ENCODE measurements around the gene BAHCC1. TPM values are rescaled to one million over a fixed set of nuclear protein-coding genes. Genes with fewer than 3 reads are reported as not detected.

Gene BAHCC1
- polyA plus RNA-seq, 1 experiment, result 3.1 TPM

DNA sequence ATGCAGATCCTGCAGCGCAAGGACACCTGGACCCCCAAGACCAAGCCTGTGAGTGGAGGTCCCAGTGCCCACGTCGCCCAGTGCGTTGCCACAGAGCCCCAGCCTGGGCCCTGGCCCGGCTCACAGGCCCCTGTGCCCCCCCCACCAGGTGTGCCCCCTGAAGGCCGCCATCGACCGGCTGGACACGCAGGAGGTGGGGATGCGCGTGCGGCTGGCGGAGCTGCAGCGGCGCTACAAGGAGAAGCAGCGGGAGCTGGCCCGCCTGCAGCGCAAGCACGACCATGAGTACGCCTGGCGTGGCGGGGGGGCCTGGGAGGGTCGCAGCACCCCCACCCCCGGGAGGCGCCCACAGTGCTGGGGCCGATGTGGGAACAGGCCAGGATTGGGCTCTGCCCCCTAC lies 56.6 kb downstream of the BAHCC1 start:
- CTCF ChIA-PET, result no interaction called here
- DNase-seq (ENCODE audit: low read depth), result no peak
- TF ChIP-seq, protein P1, sequence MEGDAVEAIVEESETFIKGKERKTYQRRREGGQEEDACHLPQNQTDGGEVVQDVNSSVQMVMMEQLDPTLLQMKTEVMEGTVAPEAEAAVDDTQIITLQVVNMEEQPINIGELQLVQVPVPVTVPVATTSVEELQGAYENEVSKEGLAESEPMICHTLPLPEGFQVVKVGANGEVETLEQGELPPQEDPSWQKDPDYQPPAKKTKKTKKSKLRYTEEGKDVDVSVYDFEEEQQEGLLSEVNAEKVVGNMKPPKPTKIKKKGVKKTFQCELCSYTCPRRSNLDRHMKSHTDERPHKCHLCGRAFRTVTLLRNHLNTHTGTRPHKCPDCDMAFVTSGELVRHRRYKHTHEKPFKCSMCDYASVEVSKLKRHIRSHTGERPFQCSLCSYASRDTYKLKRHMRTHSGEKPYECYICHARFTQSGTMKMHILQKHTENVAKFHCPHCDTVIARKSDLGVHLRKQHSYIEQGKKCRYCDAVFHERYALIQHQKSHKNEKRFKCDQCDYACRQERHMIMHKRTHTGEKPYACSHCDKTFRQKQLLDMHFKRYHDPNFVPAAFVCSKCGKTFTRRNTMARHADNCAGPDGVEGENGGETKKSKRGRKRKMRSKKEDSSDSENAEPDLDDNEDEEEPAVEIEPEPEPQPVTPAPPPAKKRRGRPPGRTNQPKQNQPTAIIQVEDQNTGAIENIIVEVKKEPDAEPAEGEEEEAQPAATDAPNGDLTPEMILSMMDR (IDR thresholded peaks at IDR 0.05; ENCODE audit: insufficient read depth, low read depth, low read length), result no peak
- POLR2A ChIA-PET, result no interaction called here
- Histone ChIP-seq H3K36me3 (ENCODE audit: control insufficient read depth, insufficient read depth, low read length) (peaks cover 8% of the 10 kb centered on the region), H3K4me3 (ENCODE audit: low read depth, low read length) (no peak overlapping the region), H3K27me3 (ENCODE audit: control insufficient read depth, insufficient read depth, low read length) (no peaks in the 10 kb centered on the region)

DNA sequence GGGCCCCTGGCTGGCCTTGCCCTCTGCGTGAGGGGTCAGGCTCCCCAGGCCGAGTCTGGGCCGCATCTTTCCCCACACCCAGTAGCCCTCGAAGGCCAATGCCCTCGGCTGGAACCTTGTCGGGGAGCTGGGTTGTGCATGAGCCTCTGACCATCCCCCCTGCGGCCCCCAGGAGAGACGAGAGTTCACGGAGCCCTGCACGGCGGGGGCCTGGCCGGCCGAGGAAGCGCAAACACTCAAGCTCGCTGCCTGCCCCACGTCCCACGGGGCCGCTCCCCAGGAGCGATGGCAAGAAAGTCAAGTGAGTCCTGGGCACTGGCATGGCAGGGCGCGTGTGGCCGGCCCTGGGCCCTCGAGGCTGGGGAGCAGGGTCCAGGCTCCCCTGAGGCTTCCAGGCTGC lies 57.3 kb downstream of the BAHCC1 start:
- H3K27me3 ChIP-seq (ENCODE audit: control insufficient read depth, insufficient read depth, low read length), result no peaks in the 10 kb centered on the region
- no peak for DNase-seq (ENCODE audit: low read depth)
- ChIA-PET CTCF (no interaction called here), POLR2A (no interaction called here)
- H3K36me3 ChIP-seq (ENCODE audit: control insufficient read depth, insufficient read depth, low read length), result peaks cover 7% of the 10 kb centered on the region
- TF ChIP-seq, protein P1 (IDR thresholded peaks at IDR 0.05; ENCODE audit: insufficient read depth, low read depth, low read length), result no peak
- no peak overlapping the region for H3K4me3 ChIP-seq (ENCODE audit: low read depth, low read length)

DNA sequence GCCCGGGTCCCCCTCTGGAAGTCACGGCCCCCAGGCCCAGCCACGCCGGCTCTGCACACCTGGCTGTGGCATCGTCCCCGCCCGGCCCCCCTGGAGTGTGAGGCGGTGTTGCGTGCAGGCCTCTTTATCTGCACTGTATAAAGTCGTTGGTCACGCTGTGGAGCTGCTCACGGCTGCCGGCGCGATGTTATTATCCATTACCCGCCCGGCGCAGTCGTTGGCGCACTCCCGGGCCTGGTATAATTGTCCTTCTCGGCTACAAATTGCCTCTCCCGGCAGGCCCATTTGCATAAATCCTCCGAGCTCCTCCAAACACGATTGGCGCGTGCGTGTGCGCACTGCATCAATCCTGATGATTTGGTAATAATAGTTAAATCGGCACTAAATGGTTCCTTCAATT lies 57.8 kb downstream of the BAHCC1 start:
- Histone ChIP-seq H3K4me3 (ENCODE audit: low read depth, low read length) (no peak overlapping the region), H3K36me3 (ENCODE audit: control insufficient read depth, insufficient read depth, low read length) (peaks cover 5% of the 10 kb centered on the region), H3K27me3 (ENCODE audit: control insufficient read depth, insufficient read depth, low read length) (no peaks in the 10 kb centered on the region)
- TF ChIP-seq, protein P1 (IDR thresholded peaks at IDR 0.05; ENCODE audit: insufficient read depth, low read depth, low read length), result no peak
- ChIA-PET POLR2A (no interaction called here), CTCF (no interaction called here)
- no peak for DNase-seq (ENCODE audit: low read depth)

DNA sequence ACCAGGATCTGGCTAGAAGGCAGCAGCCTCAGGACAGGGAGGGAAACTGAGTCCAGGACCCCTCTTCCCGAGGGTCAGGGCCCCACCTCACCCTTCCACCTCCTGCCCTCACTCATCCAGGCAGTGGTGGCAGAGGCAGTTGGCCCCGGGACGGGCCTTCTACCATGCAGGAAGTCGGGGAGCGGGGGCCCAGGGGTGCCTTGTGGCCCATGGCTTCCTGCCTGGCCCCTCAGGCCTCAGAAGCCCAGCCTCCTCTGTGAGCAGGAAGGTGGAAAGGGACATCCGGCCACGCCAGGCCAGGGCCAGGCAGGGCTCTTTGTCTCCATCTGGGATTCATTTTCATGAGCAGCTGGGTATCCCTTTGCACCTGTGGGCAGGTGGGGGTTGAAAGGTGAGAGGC lies 58.5 kb downstream of the BAHCC1 start:
- DNase-seq (ENCODE audit: low read depth), result no peak
- TF ChIP-seq, protein P1 (IDR thresholded peaks at IDR 0.05; ENCODE audit: insufficient read depth, low read depth, low read length), result no peak
- Histone ChIP-seq H3K4me3 (ENCODE audit: low read depth, low read length) (no peak overlapping the region), H3K36me3 (ENCODE audit: control insufficient read depth, insufficient read depth, low read length) (peaks cover 5% of the 10 kb centered on the region), H3K27me3 (ENCODE audit: control insufficient read depth, insufficient read depth, low read length) (no peaks in the 10 kb centered on the region)
- ChIA-PET CTCF (no interaction called here), POLR2A (no interaction called here)

DNA sequence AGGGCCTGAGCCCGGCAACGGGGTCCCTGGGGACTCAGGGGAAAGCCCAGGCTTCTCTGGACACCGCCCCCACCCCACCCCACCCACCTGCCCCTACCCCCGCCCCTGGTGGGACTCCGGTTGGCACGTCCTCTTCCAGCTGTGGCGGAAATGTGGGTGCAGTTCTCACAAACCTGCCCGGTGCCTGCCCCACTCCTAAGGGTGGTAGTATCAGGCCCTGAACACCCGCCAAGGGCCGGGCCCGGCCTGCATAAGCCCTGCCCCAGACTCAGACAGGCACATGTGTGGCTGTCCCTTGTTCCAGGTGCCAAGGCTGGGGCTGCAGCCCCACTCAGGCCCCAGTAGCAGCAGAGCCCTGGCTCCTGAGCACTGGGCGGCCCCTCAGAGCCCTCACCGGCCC lies 59.2 kb downstream of the BAHCC1 start:
- Histone ChIP-seq H3K4me3 (ENCODE audit: low read depth, low read length) (no peak overlapping the region), H3K27me3 (ENCODE audit: control insufficient read depth, insufficient read depth, low read length) (no peaks in the 10 kb centered on the region), H3K36me3 (ENCODE audit: control insufficient read depth, insufficient read depth, low read length) (peaks cover 5% of the 10 kb centered on the region)
- POLR2A ChIA-PET, result no interaction called here
- no peak for DNase-seq (ENCODE audit: low read depth)
- CTCF ChIA-PET, result no interaction called here
- TF ChIP-seq, protein P1 (IDR thresholded peaks at IDR 0.05; ENCODE audit: insufficient read depth, low read depth, low read length), result no peak

All from BJ (cell line).